ENCODE measurements around the gene CDK16.

- no peak for TF ChIP-seq CTCF (conservative IDR thresholded peaks at IDR 0.05)
- peak; percentile 41; the same call in 1 of the 2 replicates for TF ChIP-seq ZFX (IDR thresholded peaks at IDR 0.05)
These were observed at the start of gene CDK16 for GRCh38 chrX:47218280-47218919.
